A549 (cell line): ENCODE data around the gene CACNA1G. TPM values are rescaled to one million over a fixed set of nuclear protein-coding genes. Genes with fewer than 3 reads are reported as not detected.

Source experiments
- ATAC-seq, 2 experiments: fragments of 200-7000 bp in 1 of 2; fragments of >200 bp in 1 of 2; cut with Nextera tagmentation in 1 of 2; cut with Tn5 transposase in 1 of 2; 3 replicates each; pipeline versions ENCODE4 v1.8.0 to v1.9.1; 2018 to 2020; ENCODE audit warnings: mild to moderate bottlenecking in 1 of 2, moderate library complexity in 1 of 2
- CTCF ChIA-PET: fragments of 300-600 bp; sonication (Branson Sonifier 250); formaldehyde crosslinking; extraction: SDS; loops from one replicate; lab custom pipeline; 2021; ENCODE audit warnings: antibody characterized with exemption, inconsistent platforms; lab: Yijun Ruan, JAX
- POLR2A ChIA-PET: fragments of 350-600 bp; formaldehyde crosslinking; extraction: SDS; loops from one replicate; lab custom pipeline; 2021; ENCODE audit warnings: antibody characterized with exemption, inconsistent platforms; lab: Yijun Ruan, JAX
- DNase-seq, 2 experiments: peaks; one replicate each; pipeline versions ENCODE4 v3.0.0 to v3.0.0-alpha.2; 2011 to 2016; ENCODE audit warnings: low read depth in 1 of 2, low spot score in 1 of 2
- FAIRE-seq: peaks from 2 replicates; lab custom pipeline; 2011; peaks lifted over from hg19 to GRCh38; lab: Jason Lieb, UNC
- H3K27ac ChIP-seq, 2 experiments: fragments of >200 bp; sonication (Bioruptor Twin); formaldehyde crosslinking; 3 replicates each; pipeline ENCODE4 v1.5.1; 2016 to 2017
- H3K4me1 ChIP-seq: fragments of >200 bp; sonication (Bioruptor Twin); formaldehyde crosslinking; 3 replicates; pipeline ENCODE4 v1.6.1; 2016
- H3K4me2 ChIP-seq: fragments of >200 bp; sonication (Bioruptor Twin); formaldehyde crosslinking; 3 replicates; pipeline ENCODE4 v1.6.1; 2016
- H3K4me3 ChIP-seq: fragments of >200 bp; sonication (Bioruptor Twin); formaldehyde crosslinking; 3 replicates; pipeline ENCODE4 v1.5.1; 2016
- H3K9me3 ChIP-seq: fragments of >200 bp; sonication (Bioruptor Twin); formaldehyde crosslinking; 3 replicates; pipeline ENCODE4 v1.6.1; 2016
- BHLHE40 ChIP-seq: IDR thresholded peaks from 2 replicates; pipeline ENCODE4 v1.6.1; 2012; ENCODE audit warnings: low read depth, low read length, inconsistent platforms
- CBX8 ChIP-seq: fragments of 200-600 bp; sonication (generic); IDR thresholded peaks from 2 replicates; pipeline ENCODE4 v1.6.1; 2016
- CHD4 ChIP-seq: fragments of 200-600 bp; sonication (generic); IDR thresholded peaks from 2 replicates; pipeline ENCODE4 v1.6.1; 2016; ENCODE audit warnings: antibody characterized with exemption, mild to moderate bottlenecking, borderline replicate concordance
- ESRRA ChIP-seq: fragments of 150-350 bp; IDR thresholded peaks from 2 replicates; pipeline ENCODE4 v1.6.1; 2014; ENCODE audit warnings: mild to moderate bottlenecking, low read length, borderline replicate concordance
- GATA3 ChIP-seq: IDR thresholded peaks from 2 replicates; pipeline ENCODE4 v1.6.1; 2012; ENCODE audit warnings: borderline replicate concordance
- HDAC2 ChIP-seq: fragments of 200-600 bp; sonication (generic); IDR thresholded peaks from 2 replicates; pipeline ENCODE4 v1.6.1; 2016
- HES2 ChIP-seq: fragments of >200 bp; sonication (Bioruptor Twin); formaldehyde crosslinking; IDR thresholded peaks from 2 replicates; pipeline ENCODE4 v1.6.1; 2016
- HOXB13 ChIP-seq: fragments of 250-450 bp; sonication (Bioruptor Pico); IDR thresholded peaks from 2 replicates; pipeline ENCODE4 v1.5.0; 2020; ENCODE audit warnings: low read depth, mild to moderate bottlenecking, moderate library complexity
- JUNB ChIP-seq: fragments of >200 bp; sonication (Bioruptor Twin); formaldehyde crosslinking; IDR thresholded peaks from 2 replicates; pipeline ENCODE4 v1.6.1; 2016
- KDM1A ChIP-seq: fragments of 200-600 bp; sonication (generic); IDR thresholded peaks from 2 replicates; pipeline ENCODE4 v1.6.1; 2016; ENCODE audit warnings: low read depth, mild to moderate bottlenecking
- MAFK ChIP-seq: fragments of 450-650 bp; IDR thresholded peaks from 2 replicates; pipeline ENCODE4 v1.6.1; 2014; ENCODE audit not compliant: partially characterized antibody
- MAZ ChIP-seq: fragments of 150-350 bp; IDR thresholded peaks from 2 replicates; pipeline ENCODE4 v1.6.1; 2014; ENCODE audit warnings: antibody characterized with exemption, low read depth, low read length, borderline replicate concordance
- NFE2L2 ChIP-seq: fragments of 150-350 bp; conservative IDR thresholded peaks from 2 replicates; pipeline ENCODE4 v1.6.1; 2014; ENCODE audit warnings: low read length
- PBX3 ChIP-seq: IDR thresholded peaks from 2 replicates; pipeline ENCODE4 v1.6.1; 2012
- PHF8 ChIP-seq: fragments of 200-600 bp; sonication (generic); IDR thresholded peaks from 2 replicates; pipeline ENCODE4 v1.6.1; 2016; ENCODE audit warnings: low read depth, mild to moderate bottlenecking, antibody characterized with exemption, moderate library complexity, borderline replicate concordance
- POLR2A ChIP-seq: IDR thresholded peaks from 2 replicates; pipeline ENCODE4 v1.6.1; 2012; ENCODE audit warnings: mild to moderate bottlenecking, low read length
- POLR2AphosphoS2 ChIP-seq: conservative IDR thresholded peaks from 2 replicates; pipeline ENCODE4 v1.6.1; 2012; ENCODE audit warnings: low read length, improper control_type of control experiment, inconsistent platforms
- RAD21 ChIP-seq, 2 experiments: fragments of >200 bp in 1 of 2; sonication (Bioruptor Twin) in 1 of 2; formaldehyde crosslinking in 1 of 2; IDR thresholded peaks in 1 of 2; conservative IDR thresholded peaks in 1 of 2; 2 replicates in 1 of 2; 3 replicates in 1 of 2; pipeline ENCODE4 v1.6.1; 2012 to 2018; ENCODE audit warnings: inconsistent platforms in 1 of 2
- RARB ChIP-seq: fragments of 250-450 bp; sonication (Bioruptor Pico); IDR thresholded peaks from 2 replicates; pipeline ENCODE4 v1.8.0; 2021; ENCODE audit warnings: mild to moderate bottlenecking, moderate library complexity
- RFX5 ChIP-seq: fragments of 450-650 bp; IDR thresholded peaks from 2 replicates; pipeline ENCODE4 v1.7.1; 2014; ENCODE audit warnings: antibody characterized with exemption, mild to moderate bottlenecking, moderate library complexity
- SMC3 ChIP-seq: fragments of >200 bp; sonication (Bioruptor Twin); formaldehyde crosslinking; IDR thresholded peaks from 3 replicates; pipeline ENCODE4 v1.6.1; 2018; ENCODE audit warnings: inconsistent platforms
- TFCP2L1 ChIP-seq: fragments of 250-450 bp; sonication (Bioruptor Pico); IDR thresholded peaks from 2 replicates; pipeline ENCODE4 v1.5.0; 2021; ENCODE audit warnings: mild to moderate bottlenecking
- ZFP36 ChIP-seq: fragments of 450-650 bp; IDR thresholded peaks from 2 replicates; pipeline ENCODE4 v1.6.1; 2014; ENCODE audit warnings: borderline replicate concordance; ENCODE audit not compliant: partially characterized antibody
- ZSCAN20 ChIP-seq: fragments of 250-450 bp; sonication (Bioruptor Pico); IDR thresholded peaks from 2 replicates; pipeline ENCODE4 v1.8.0; 2022; ENCODE audit warnings: mild to moderate bottlenecking, moderate library complexity
- WGBS: methylation state at CpG from one replicate; pipeline ENCODE4 v1.1.6; 2017; ENCODE audit errors: missing lambda C conversion rate; 5-methylcytosine and 5-hydroxymethylcytosine counted together
- polyA plus RNA-seq, 4 experiments: library from polyadenylated mRNA; depleted of rRNA in 3 of 4; stranded (reverse); fragments of >200 nt; fragmentation: RNase III in 1 of 4; extraction: RNeasy Plus Mini Kit Qiagen cat#74134 plus additional on column Dnase treatment in 1 of 4; gene quantifications; 2 replicates in 3 of 4; 3 replicates in 1 of 4; pipeline ENCODE4 v1.2.3, GENCODE V29; 2011 to 2017
- TF ChIP-seq, protein P1 (sequence below): fragments of >200 bp; sonication (Bioruptor Twin); formaldehyde crosslinking; IDR thresholded peaks from 3 replicates; pipeline ENCODE4 v1.6.1; 2016

The CACNA1G gene
- polyA plus RNA-seq, 2 of the 4 experiments (the other 2 are of a cell fraction), result 4.0 to 8.9 TPM

DNA sequence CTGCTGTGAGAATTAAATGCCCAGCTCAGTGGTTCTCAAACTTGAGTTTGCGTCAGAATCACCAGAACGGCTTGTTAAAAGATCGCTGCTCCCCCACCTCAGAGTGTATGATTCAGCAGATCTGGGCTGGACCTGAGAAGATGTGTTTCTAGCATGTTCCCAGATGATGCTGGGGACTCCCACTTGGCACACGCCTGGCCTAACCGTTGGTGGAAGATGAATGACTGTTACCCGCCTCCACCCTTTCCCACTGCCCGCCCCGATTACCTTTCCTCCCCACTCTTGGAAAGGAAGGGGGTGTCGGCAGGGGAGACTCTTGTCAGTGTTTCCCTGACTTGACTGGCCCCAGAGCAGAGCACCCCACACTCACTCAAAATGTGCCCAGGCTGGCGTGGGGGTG lies 44.9 kb downstream of the CACNA1G start:
- H3K4me1 ChIP-seq, result no peaks in the 10 kb centered on the region
- 89% methylated on average over 10 of the region's 10 CpGs for WGBS
- no peak for DNase-seq
- FAIRE-seq, result no peak
- no peaks in the 10 kb centered on the region for H3K9me3 ChIP-seq
- no peak overlapping the region for H3K4me3 ChIP-seq
- H3K27ac ChIP-seq, result 0 out of 6 replicates have a peak overlapping the region, but pooled peaks of 1 of the 2 experiments have one; percentile 25
- no peak for ATAC-seq
- ChIA-PET CTCF (interaction anchor here (0.6 to 3.5 kb wide), 13 partner anchors 18 to 178 kb away, joined by 3 to 18 read pairs (median 4); no protein-coding TSS in a partner anchor), POLR2A (no interaction called here)
- H3K4me2 ChIP-seq, result no peak overlapping the region
- TF ChIP-seq HOXB13 (CRISPR knock-in tag) (no peak), PHF8 (no peak), TFCP2L1 (CRISPR knock-in tag) (no peak), NFE2L2 (no peak), RFX5 (no peak), CHD4 (no peak), MAFK (no peak), RAD21 (conservative IDR thresholded peaks at IDR 0.05 in 1 of 2, IDR thresholded peaks at IDR 0.05 in 1 of 2) (no peak), MAZ (no peak), BHLHE40 (no peak), ZSCAN20 (CRISPR knock-in tag) (no peak), KDM1A (no peak), ZFP36 (no peak), GATA3 (no peak), JUNB (no peak), PBX3 (no peak)

GRCh38 chr17:50607522-50608175 lies 47.1 kb downstream of the CACNA1G start:
- DNase-seq (no peak), FAIRE-seq (no peak), ATAC-seq (no peak)
- no peak for TF ChIP-seq SMC3
- no peak for TF ChIP-seq HDAC2
- no peak for TF ChIP-seq HOXB13 (CRISPR knock-in tag)
- no peak for TF ChIP-seq POLR2AphosphoS2
- TF ChIP-seq POLR2A, result no peak
- no peak for TF ChIP-seq CBX8
- no peak for TF ChIP-seq RARB
- TF ChIP-seq ESRRA, result no peak
- TF ChIP-seq ZFP36, result no peak
- TF ChIP-seq HES2, result no peak
- TF ChIP-seq, protein P1, sequence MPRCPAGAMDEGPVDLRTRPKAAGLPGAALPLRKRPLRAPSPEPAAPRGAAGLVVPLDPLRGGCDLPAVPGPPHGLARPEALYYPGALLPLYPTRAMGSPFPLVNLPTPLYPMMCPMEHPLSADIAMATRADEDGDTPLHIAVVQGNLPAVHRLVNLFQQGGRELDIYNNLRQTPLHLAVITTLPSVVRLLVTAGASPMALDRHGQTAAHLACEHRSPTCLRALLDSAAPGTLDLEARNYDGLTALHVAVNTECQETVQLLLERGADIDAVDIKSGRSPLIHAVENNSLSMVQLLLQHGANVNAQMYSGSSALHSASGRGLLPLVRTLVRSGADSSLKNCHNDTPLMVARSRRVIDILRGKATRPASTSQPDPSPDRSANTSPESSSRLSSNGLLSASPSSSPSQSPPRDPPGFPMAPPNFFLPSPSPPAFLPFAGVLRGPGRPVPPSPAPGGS, result no peak
- no peak for TF ChIP-seq JUNB
- TF ChIP-seq TFCP2L1 (CRISPR knock-in tag), result no peak
- WGBS, result 89% methylated on average over 19 of the region's 19 CpGs
- Histone ChIP-seq H3K4me1 (0 out of 3 replicates have a peak, but pooled peaks cover 4% of the 10 kb centered on the region), H3K4me3 (no peak overlapping the region), H3K27ac (no peak overlapping the region), H3K9me3 (no peaks in the 10 kb centered on the region), H3K4me2 (no peak overlapping the region)
- ChIA-PET CTCF (interaction anchor here (0.5 to 3.5 kb wide), 7 partner anchors 9 to 110 kb away, joined by 3 to 18 read pairs (median 3); no protein-coding TSS in a partner anchor), POLR2A (no interaction called here)
